H1 (cell line): ENCODE data around the gene GRIP2. TPM values are rescaled to one million over a fixed set of nuclear protein-coding genes. Genes with fewer than 3 reads are reported as not detected.

Experiments used
- CTCF ChIA-PET: fragments of 300-600 bp; sonication (Branson Sonifier 250); formaldehyde crosslinking; loops from one replicate; lab custom pipeline; 2021; ENCODE audit not compliant: partially characterized antibody; lab: Charles Lee
- POLR2A ChIA-PET: fragments of 300-600 bp; sonication (Branson Sonifier 250); formaldehyde crosslinking; loops from one replicate; lab custom pipeline; 2021; ENCODE audit warnings: inconsistent platforms; ENCODE audit not compliant: partially characterized antibody; lab: Charles Lee
- DNase-seq, 2 experiments: peaks; one replicate each; pipeline versions ENCODE4 v3.0.0 to v3.0.0-alpha.2; 2010 to 2022; ENCODE audit warnings: low spot score in 2 of 2, low read depth in 1 of 2, mixed read lengths in 1 of 2
- FAIRE-seq: peaks from 2 replicates; lab custom pipeline; 2011; peaks lifted over from hg19 to GRCh38; lab: Jason Lieb, UNC
- H2AFZ ChIP-seq: 2 replicates; pipeline ENCODE4 v1.8.1; 2012; ENCODE audit warnings: low read length, inconsistent platforms
- H2AK5ac ChIP-seq: 2 replicates; pipeline ENCODE4 v1.6.1; 2013; ENCODE audit warnings: low read depth, low read length
- H2BK120ac ChIP-seq: replicated peaks from 2 replicates; pipeline ENCODE3; 2013; ENCODE audit warnings: low read depth, low read length, inconsistent platforms
- H2BK12ac ChIP-seq: 2 replicates; pipeline ENCODE4 v1.6.1; 2013; ENCODE audit warnings: low read depth, low read length
- H2BK15ac ChIP-seq: 2 replicates; pipeline ENCODE4 v1.6.1; 2013; ENCODE audit warnings: low read length
- H2BK20ac ChIP-seq: 2 replicates; pipeline ENCODE4 v1.6.1; 2013; ENCODE audit warnings: low read length
- H2BK5ac ChIP-seq: 2 replicates; pipeline ENCODE4 v1.6.1; 2013; ENCODE audit warnings: low read depth, low read length
- H3K14ac ChIP-seq: 2 replicates; pipeline ENCODE4 v1.6.1; 2013; ENCODE audit warnings: inconsistent platforms; ENCODE audit not compliant: insufficient read length
- H3K18ac ChIP-seq: 2 replicates; pipeline ENCODE4 v1.6.1; 2013; ENCODE audit warnings: low read length; ENCODE audit errors: extremely low read depth
- H3K23ac ChIP-seq: 2 replicates; pipeline ENCODE4 v1.6.1; 2013; ENCODE audit warnings: inconsistent platforms; ENCODE audit not compliant: insufficient read length
- H3K23me2 ChIP-seq: 2 replicates; pipeline ENCODE4 v1.6.1; 2013; ENCODE audit warnings: low read depth, low read length
- H3K27ac ChIP-seq: 2 replicates; pipeline ENCODE4 v1.6.1; 2011; ENCODE audit warnings: low read depth, low read length, inconsistent platforms
- H3K27me3 ChIP-seq, 4 experiments: replicated peaks in 1 of 4; 1 replicate in 1 of 4; 2 replicates in 3 of 4; pipeline versions ENCODE4 v1.6.1 to v1.8.1; 2011 to 2013; ENCODE audit warnings: low read length in 3 of 4, mild to moderate bottlenecking in 3 of 4, inconsistent platforms in 2 of 4, mixed read lengths in 2 of 4, moderate library complexity in 1 of 4; ENCODE audit not compliant: control insufficient read depth in 3 of 4, insufficient read depth in 3 of 4; ENCODE audit errors: extremely low read depth in 1 of 4
- H3K36me3 ChIP-seq, 4 experiments: 2 replicates each; pipeline versions ENCODE4 v1.6.1 to v1.8.1; 2011 to 2013; ENCODE audit warnings: mild to moderate bottlenecking in 4 of 4, low read length in 3 of 4, moderate library complexity in 2 of 4, control low read depth in 1 of 4, inconsistent platforms in 1 of 4; ENCODE audit not compliant: insufficient read depth in 4 of 4, control insufficient read depth in 2 of 4
- H3K4ac ChIP-seq: replicated peaks from 2 replicates; pipeline ENCODE3; 2013; ENCODE audit warnings: low read length, low read depth, mixed read lengths, inconsistent platforms; ENCODE audit not compliant: insufficient read length
- H3K4me1 ChIP-seq, 4 experiments: replicated peaks in 1 of 4; 1 replicate in 1 of 4; 2 replicates in 3 of 4; pipeline versions ENCODE4 v1.6.1 to v1.8.1; 2011 to 2013; ENCODE audit warnings: low read length in 3 of 4, inconsistent platforms in 2 of 4, mixed read lengths in 1 of 4; ENCODE audit not compliant: insufficient read depth in 4 of 4, control insufficient read depth in 3 of 4
- H3K4me2 ChIP-seq, 2 experiments: 2 replicates each; pipeline versions ENCODE4 v1.6.1 to v1.8.1; 2011 to 2013; ENCODE audit warnings: low read depth in 2 of 2, low read length in 2 of 2, control low read depth in 1 of 2, inconsistent platforms in 1 of 2, mild to moderate bottlenecking in 1 of 2; ENCODE audit not compliant: insufficient read depth in 1 of 2
- H3K4me3 ChIP-seq, 4 experiments: fragments of 200-600, 300-600 bp in 1 of 4; sonication (generic), shearing (Covaris generic), sonication (Bioruptor Twin) in 1 of 4; 2 replicates each; pipeline versions ENCODE4 v1.5.1 to v1.8.1; 2011 to 2016; ENCODE audit warnings: low read length in 4 of 4, low read depth in 3 of 4, control low read depth in 2 of 4, inconsistent platforms in 2 of 4, mild to moderate bottlenecking in 2 of 4, mixed read lengths in 1 of 4, moderate library complexity in 1 of 4; ENCODE audit not compliant: insufficient read depth in 2 of 4; ENCODE audit errors: extremely low read depth in 1 of 4
- H3K56ac ChIP-seq: replicated peaks from 2 replicates; pipeline ENCODE3; 2013; ENCODE audit warnings: low read depth, mild to moderate bottlenecking, mixed read lengths, low read length, inconsistent platforms; ENCODE audit not compliant: insufficient read length
- H3K79me1 ChIP-seq: 2 replicates; pipeline ENCODE4 v1.6.1; 2013; ENCODE audit warnings: low read depth, low read length, control low read depth
- H3K79me2 ChIP-seq, 2 experiments: 2 replicates each; pipeline versions ENCODE4 v1.6.1 to v1.8.1; 2012 to 2013; ENCODE audit warnings: low read length in 2 of 2, mild to moderate bottlenecking in 2 of 2, inconsistent platforms in 1 of 2; ENCODE audit not compliant: insufficient read depth in 2 of 2, control insufficient read depth in 1 of 2
- H3K9ac ChIP-seq, 4 experiments: replicated peaks in 1 of 4; 1 replicate in 1 of 4; 2 replicates in 3 of 4; pipeline versions ENCODE4 v1.6.1 to v1.8.1; 2011 to 2013; ENCODE audit warnings: low read depth in 3 of 4, low read length in 3 of 4, control low read depth in 2 of 4, mild to moderate bottlenecking in 2 of 4, moderate library complexity in 2 of 4, inconsistent platforms in 1 of 4; ENCODE audit errors: extremely low read depth in 1 of 4
- H3K9me3 ChIP-seq, 2 experiments: 2 replicates each; pipeline versions ENCODE4 v1.6.1 to v1.8.1; 2012 to 2013; ENCODE audit warnings: mild to moderate bottlenecking in 2 of 2, moderate library complexity in 2 of 2, control low read depth in 1 of 2, inconsistent platforms in 1 of 2, low read depth in 1 of 2, low read length in 1 of 2, mixed read lengths in 1 of 2; ENCODE audit not compliant: insufficient read depth in 2 of 2
- H4K20me1 ChIP-seq, 2 experiments: replicated peaks in 1 of 2; 2 replicates each; pipeline versions ENCODE3 to v1.8.1; 2011 to 2013; ENCODE audit warnings: inconsistent platforms in 2 of 2, low read length in 2 of 2, mild to moderate bottlenecking in 1 of 2; ENCODE audit not compliant: insufficient read depth in 2 of 2, control insufficient read depth in 1 of 2
- H4K5ac ChIP-seq: 2 replicates; pipeline ENCODE4 v1.6.1; 2013; ENCODE audit warnings: low read length, low read depth, mixed read lengths, inconsistent platforms; ENCODE audit not compliant: insufficient read length
- H4K8ac ChIP-seq: 2 replicates; pipeline ENCODE4 v1.8.0; 2013; ENCODE audit warnings: mild to moderate bottlenecking, moderate library complexity, low read length, inconsistent platforms; ENCODE audit not compliant: insufficient read depth; ENCODE audit errors: extremely low read depth
- H4K91ac ChIP-seq: replicated peaks from 2 replicates; pipeline ENCODE3; 2013; ENCODE audit warnings: low read length, mixed read lengths, inconsistent platforms; ENCODE audit not compliant: insufficient read length
- KDM1A ChIP-seq: fragments of 200-600, 300-600 bp; sonication (generic); IDR thresholded peaks from 2 replicates; pipeline ENCODE4 v1.7.1; 2016; ENCODE audit warnings: mild to moderate bottlenecking, low read length, borderline replicate concordance
- NRF1 ChIP-seq: IDR thresholded peaks from 2 replicates; pipeline ENCODE4 v1.6.1; 2011; ENCODE audit warnings: mild to moderate bottlenecking, low read depth, low read length, improper control_type of control experiment
- RNF2 ChIP-seq: fragments of 200-900, 300-1000 bp; sonication (generic); IDR thresholded peaks from 2 replicates; pipeline ENCODE4 v1.7.1; 2016; ENCODE audit warnings: borderline replicate concordance, low read depth, mild to moderate bottlenecking, antibody characterized with exemption, low read length; ENCODE audit not compliant: poor library complexity, severe bottlenecking; ENCODE audit errors: missing control alignments
- WGBS, 2 experiments: shearing (Covaris generic) in 1 of 2; methylation state at CpG; one replicate each; pipeline versions ENCODE4 v1.1.6 to v1.1.7; 2013 to 2015; ENCODE audit warnings: low lambda C conversion rate in 2 of 2, mixed read lengths in 2 of 2, inconsistent platforms in 1 of 2, low coverage in 1 of 2, missing lambda C conversion rate in 1 of 2; ENCODE audit not compliant: insufficient replicate concordance in 2 of 2, insufficient coverage in 1 of 2, insufficient read length in 1 of 2; ENCODE audit errors: extremely low coverage in 1 of 2, missing lambda C conversion rate in 1 of 2; 5-methylcytosine and 5-hydroxymethylcytosine counted together
- polyA plus RNA-seq, 7 experiments: library from polyadenylated mRNA; depleted of rRNA in 3 of 7; stranded (reverse) in 5 of 7; unstranded in 2 of 7; fragments of >200 nt in 5 of 7; fragments of 200-250 nt in 2 of 7; gene quantifications; 1 replicate in 5 of 7; 2 replicates in 1 of 7; 4 replicates in 1 of 7; pipeline versions ENCODE4 v1.2.1 to v1.2.3, GENCODE V29; 2011 to 2013; ENCODE audit warnings: missing spikeins in 2 of 7, mixed read lengths in 2 of 7
- total RNA-seq: library from RNA; stranded (reverse); fragmentation: NEBNext Ultra II Directional; extraction: Animal tissue kit (Norgen Biotek cat#: 25700); gene quantifications from 2 replicates; pipeline ENCODE4 v1.2.1, GENCODE V29; 2021

The GRIP2 gene
- total and polyA plus RNA-seq, 2 of the 8 experiments (the other 6 are each of a cell fraction or from before 2014, with no cell fraction given) = 2.5 to 6.4 TPM

- Histone ChIP-seq H3K56ac (no peak overlapping the region), H3K23me2 (no peaks in the 10 kb centered on the region), H4K91ac (no peak overlapping the region), H3K79me1 (0 out of 2 replicates have a peak, but pooled peaks cover 3% of the 10 kb centered on the region), H3K9me3 (no peaks in the 10 kb centered on the region), H3K4me1 (peaks cover 0 to 8% (median 5%) of the 10 kb centered on the region in 4 experiments; a peak in 6 of 7 replicates), H3K9ac (no peak overlapping the region), H2AFZ (no peak overlapping the region), H2BK20ac (no peak overlapping the region), H2BK15ac (no peak overlapping the region), H4K8ac (no peak overlapping the region), H2AK5ac (no peak overlapping the region), H3K18ac (no peak overlapping the region), H3K79me2 (no peaks in the 10 kb centered on the region), H4K5ac (no peak overlapping the region), H3K4me2 (no peak overlapping the region), H3K14ac (no peak overlapping the region), H3K23ac (no peak overlapping the region), H2BK5ac (no peak overlapping the region), H2BK120ac (no peak overlapping the region), H4K20me1 (peaks cover 4 to 18% of the 10 kb centered on the region in 2 experiments), H3K27ac (no peak overlapping the region), H3K4me3 (no peak overlapping the region), H2BK12ac (no peak overlapping the region), H3K27me3 (no peaks in the 10 kb centered on the region), H3K4ac (no peak overlapping the region), H3K36me3 (peaks cover 16 to 40% (median 30%) of the 10 kb centered on the region in 4 experiments; a peak in 7 of 8 replicates)
- ChIA-PET CTCF (interaction anchor here (0.5 to 4.9 kb wide), 49 partner anchors 9 to 263 kb away, joined by 3 to 49 read pairs (median 4); partner anchors contain the start of gene SLC6A6), POLR2A (interaction anchor here (0.7 to 1.5 kb wide), 3 partner anchors 10 to 109 kb away, joined by 3 to 5 read pairs (median 3); no protein-coding TSS in a partner anchor)
- 78% methylated on average over 7 of the region's 8 CpGs; no CpG with 5 or more reads in 1 of the 2 experiments for WGBS, 2 experiments
- FAIRE-seq (no peak), DNase-seq (no peak)
- TF ChIP-seq KDM1A (no peak), RNF2 (no peak), NRF1 (no peak)
These were observed 78.3 kb downstream of the GRIP2 start for GRCh38 chr3:14461748-14462324.
